SU-DHL-6 (cell line): ENCODE results near the gene AFAP1.

Experiments
- EZH2phosphoT487 ChIP-seq: fragments of 200-600 bp; sonication (generic), shearing (Covaris generic); conservative IDR thresholded peaks from 2 replicates; pipeline ENCODE4 v1.6.1; 2018; ENCODE audit warnings: mild to moderate bottlenecking, antibody characterized with exemption, low read length, moderate library complexity, mixed read lengths
- TF ChIP-seq, protein P1 (sequence below): fragments of 200-600 bp; sonication (generic); IDR thresholded peaks from one replicate; pipeline ENCODE4 v1.5.1; 2017; ENCODE audit warnings: antibody characterized with exemption, mild to moderate bottlenecking, low read length, moderate library complexity; ENCODE audit not compliant: insufficient read depth, poor library complexity, severe bottlenecking

DNA sequence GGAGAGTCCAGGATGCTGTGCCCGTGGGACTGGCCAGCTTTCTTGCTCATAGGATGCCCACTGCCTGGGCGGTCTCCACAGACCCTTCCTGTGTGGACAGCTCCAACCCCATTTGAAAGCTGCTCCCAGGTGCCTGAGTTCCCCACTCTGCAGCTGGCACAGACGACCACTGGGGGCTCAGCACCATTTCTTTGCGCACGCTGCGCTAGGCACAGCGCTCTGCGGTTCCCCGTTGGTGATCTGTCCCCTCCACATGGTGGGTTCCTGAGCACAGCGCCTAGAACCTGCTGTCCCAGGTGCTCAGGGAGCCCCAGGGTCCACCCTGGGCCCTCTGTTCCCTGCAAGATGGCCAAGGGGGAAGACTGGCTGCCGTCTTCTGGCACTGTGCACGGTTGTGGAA is 45.4 kb upstream of the AFAP1 start:
- TF ChIP-seq, protein P1, sequence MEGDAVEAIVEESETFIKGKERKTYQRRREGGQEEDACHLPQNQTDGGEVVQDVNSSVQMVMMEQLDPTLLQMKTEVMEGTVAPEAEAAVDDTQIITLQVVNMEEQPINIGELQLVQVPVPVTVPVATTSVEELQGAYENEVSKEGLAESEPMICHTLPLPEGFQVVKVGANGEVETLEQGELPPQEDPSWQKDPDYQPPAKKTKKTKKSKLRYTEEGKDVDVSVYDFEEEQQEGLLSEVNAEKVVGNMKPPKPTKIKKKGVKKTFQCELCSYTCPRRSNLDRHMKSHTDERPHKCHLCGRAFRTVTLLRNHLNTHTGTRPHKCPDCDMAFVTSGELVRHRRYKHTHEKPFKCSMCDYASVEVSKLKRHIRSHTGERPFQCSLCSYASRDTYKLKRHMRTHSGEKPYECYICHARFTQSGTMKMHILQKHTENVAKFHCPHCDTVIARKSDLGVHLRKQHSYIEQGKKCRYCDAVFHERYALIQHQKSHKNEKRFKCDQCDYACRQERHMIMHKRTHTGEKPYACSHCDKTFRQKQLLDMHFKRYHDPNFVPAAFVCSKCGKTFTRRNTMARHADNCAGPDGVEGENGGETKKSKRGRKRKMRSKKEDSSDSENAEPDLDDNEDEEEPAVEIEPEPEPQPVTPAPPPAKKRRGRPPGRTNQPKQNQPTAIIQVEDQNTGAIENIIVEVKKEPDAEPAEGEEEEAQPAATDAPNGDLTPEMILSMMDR = no peak
- TF ChIP-seq EZH2phosphoT487 = no peak
